ENCODE results near the gene VPS37D. TPM values are rescaled to one million over a fixed set of nuclear protein-coding genes. Genes with fewer than 3 reads are reported as not detected.

Gene VPS37D
- total and polyA plus RNA-seq, 10 of the 15 experiments (the other 5 are each of a cell fraction or from before 2014, with no cell fraction given): 0.10 to 0.45 (median 0.16) TPM; not detected in 6

DNA sequence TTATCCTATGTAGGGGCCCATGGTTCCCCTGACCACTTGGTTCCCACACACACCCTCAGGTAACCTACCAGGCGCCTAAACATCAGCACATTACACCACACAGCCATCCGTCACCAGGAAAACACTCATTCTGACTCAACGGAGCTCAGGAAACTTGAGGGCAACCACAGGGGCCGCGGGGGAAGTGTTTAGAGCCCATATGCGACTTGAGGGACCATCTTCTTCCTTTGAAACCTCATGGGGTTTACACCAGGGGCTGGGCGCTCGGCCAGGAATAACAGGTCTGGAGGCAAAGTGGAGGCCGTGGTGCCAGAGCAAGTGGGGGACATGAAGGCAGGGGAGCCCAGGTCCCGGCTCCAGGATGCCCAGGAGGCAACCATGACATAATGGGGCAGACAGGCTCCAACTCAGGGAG is 50.4 kb downstream of the VPS37D start:
- FAIRE-seq (no peak), DNase-seq (ENCODE audit: low read depth, low spot score) (no peak), ATAC-seq (peak; percentile 49)
- Histone ChIP-seq H4K20me1 (ENCODE audit: control insufficient read depth, insufficient read depth) (peaks cover 4% of the 10 kb centered on the region; the same call in 1 of the 2 replicates), H2AFZ (ENCODE audit: control insufficient read depth, low read depth, low read length) (no peak overlapping the region), H3K9me3 (replicated peaks; ENCODE audit: control insufficient read depth, insufficient read depth, low read length) (no peaks in the 10 kb centered on the region), H3K36me3 (ENCODE audit: control insufficient read depth in 2 of 2, insufficient read depth in 2 of 2, low read length in 1 of 2) (no peaks in the 10 kb centered on the region), H3K27ac (ENCODE audit: control insufficient read depth, insufficient read depth) (no peak overlapping the region), H3K4me3 (peak overlapping the region; percentile 87; the same call in 1 of the 2 replicates), H3K4me1 (ENCODE audit: control insufficient read depth, insufficient read depth, low read length) (peaks cover 12% of the 10 kb centered on the region), H3K79me2 (ENCODE audit: control insufficient read depth, insufficient read depth, low read length) (no peaks in the 10 kb centered on the region), H3K4me2 (ENCODE audit: control insufficient read depth, insufficient read depth) (peak overlapping the region; percentile 90), H3K27me3 (replicated peaks in 1 of 2; ENCODE audit: control insufficient read depth in 2 of 2, insufficient read depth in 2 of 2, low read length in 1 of 2) (no peaks in the 10 kb centered on the region), H3K9ac (ENCODE audit: control insufficient read depth, insufficient read depth, low read length) (no peak overlapping the region)
- in situ Hi-C loops (cut with MboI): no loop called here
- POLR2A ChIA-PET: no interaction called here
- 4% methylated on average over 10 of the region's 10 CpGs for WGBS (ENCODE audit: insufficient coverage, insufficient replicate concordance, low lambda C conversion rate, missing lambda C conversion rate)
- intact Hi-C loops (cut with micrococcal nuclease; ENCODE audit: unreplicated experiment): loop anchor here (2.0 kb wide), 1 partner anchor 35 kb away; the partner anchor contains the start of genes BUD23 and DNAJC30
- RAD21 ChIA-PET (ENCODE audit: unreplicated experiment): no interaction called here
- BruUV-seq (replicated peaks): no TSS peak
- CTCF ChIA-PET: interaction anchor here (0.9 kb wide), 1 partner anchor 18 kb away, joined by 3 read pairs; no protein-coding TSS in a partner anchor
- SMC1A ChIA-PET (ENCODE audit: uncharacterized antibody, unreplicated experiment): no interaction called here
- TF ChIP-seq PAX8 (IDR thresholded peaks at IDR 0.05) (no peak), RB1 (IDR thresholded peaks at IDR 0.05; ENCODE audit: borderline replicate concordance) (no peak), HDAC6 (IDR thresholded peaks at IDR 0.05; ENCODE audit: unreplicated experiment) (no peak), NR2C2 (IDR thresholded peaks at IDR 0.05; ENCODE audit: borderline replicate concordance, control insufficient read depth, insufficient read length, low read depth) (no peak), MTA3 (IDR thresholded peaks at IDR 0.05; ENCODE audit: borderline replicate concordance, low read length) (no peak), IKZF1 (conservative IDR thresholded peaks at IDR 0.05) (0 out of 2 replicates have a peak, but pooled peaks have one; percentile 39), ZNF274 (IDR thresholded peaks at IDR 0.05; ENCODE audit: insufficient read depth, insufficient read length) (no peak), RUNX3 (IDR thresholded peaks at IDR 0.05; ENCODE audit: low read length) (peak; percentile 73), NR2C1 (IDR thresholded peaks at IDR 0.05) (no peak), BACH1 (IDR thresholded peaks at IDR 0.05; ENCODE audit: borderline replicate concordance) (no peak), POU2F2 (IDR thresholded peaks at IDR 0.05; ENCODE audit: borderline replicate concordance, low read depth, low read length) (no peak), STAT1 (conservative IDR thresholded peaks at IDR 0.05) (no peak), RCOR1 (conservative IDR thresholded peaks at IDR 0.05; ENCODE audit: low read depth, low read length) (no peak), MEF2B (IDR thresholded peaks at IDR 0.05; ENCODE audit: partially characterized antibody, poor library complexity, severe bottlenecking) (peak; percentile 33), POLR2AphosphoS2 (IDR thresholded peaks at IDR 0.05; ENCODE audit: low read depth, low read length) (no peak)
- TF ChIP-seq, protein P1, sequence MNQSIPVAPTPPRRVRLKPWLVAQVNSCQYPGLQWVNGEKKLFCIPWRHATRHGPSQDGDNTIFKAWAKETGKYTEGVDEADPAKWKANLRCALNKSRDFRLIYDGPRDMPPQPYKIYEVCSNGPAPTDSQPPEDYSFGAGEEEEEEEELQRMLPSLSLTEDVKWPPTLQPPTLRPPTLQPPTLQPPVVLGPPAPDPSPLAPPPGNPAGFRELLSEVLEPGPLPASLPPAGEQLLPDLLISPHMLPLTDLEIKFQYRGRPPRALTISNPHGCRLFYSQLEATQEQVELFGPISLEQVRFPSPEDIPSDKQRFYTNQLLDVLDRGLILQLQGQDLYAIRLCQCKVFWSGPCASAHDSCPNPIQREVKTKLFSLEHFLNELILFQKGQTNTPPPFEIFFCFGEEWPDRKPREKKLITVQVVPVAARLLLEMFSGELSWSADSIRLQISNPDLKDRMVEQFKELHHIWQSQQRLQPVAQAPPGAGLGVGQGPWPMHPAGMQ (IDR thresholded peaks at IDR 0.05; ENCODE audit: borderline replicate concordance): no peak
- TF ChIP-seq, protein P2, sequence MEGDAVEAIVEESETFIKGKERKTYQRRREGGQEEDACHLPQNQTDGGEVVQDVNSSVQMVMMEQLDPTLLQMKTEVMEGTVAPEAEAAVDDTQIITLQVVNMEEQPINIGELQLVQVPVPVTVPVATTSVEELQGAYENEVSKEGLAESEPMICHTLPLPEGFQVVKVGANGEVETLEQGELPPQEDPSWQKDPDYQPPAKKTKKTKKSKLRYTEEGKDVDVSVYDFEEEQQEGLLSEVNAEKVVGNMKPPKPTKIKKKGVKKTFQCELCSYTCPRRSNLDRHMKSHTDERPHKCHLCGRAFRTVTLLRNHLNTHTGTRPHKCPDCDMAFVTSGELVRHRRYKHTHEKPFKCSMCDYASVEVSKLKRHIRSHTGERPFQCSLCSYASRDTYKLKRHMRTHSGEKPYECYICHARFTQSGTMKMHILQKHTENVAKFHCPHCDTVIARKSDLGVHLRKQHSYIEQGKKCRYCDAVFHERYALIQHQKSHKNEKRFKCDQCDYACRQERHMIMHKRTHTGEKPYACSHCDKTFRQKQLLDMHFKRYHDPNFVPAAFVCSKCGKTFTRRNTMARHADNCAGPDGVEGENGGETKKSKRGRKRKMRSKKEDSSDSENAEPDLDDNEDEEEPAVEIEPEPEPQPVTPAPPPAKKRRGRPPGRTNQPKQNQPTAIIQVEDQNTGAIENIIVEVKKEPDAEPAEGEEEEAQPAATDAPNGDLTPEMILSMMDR (IDR thresholded peaks at IDR 0.05 in 2 of 3, conservative IDR thresholded peaks at IDR 0.05 in 1 of 3; ENCODE audit: control insufficient read depth in 2 of 3, extremely low read depth in 1 of 3, insufficient read depth in 1 of 3, low read depth in 3 of 3, low read length in 3 of 3): no peak
- TF ChIP-seq, protein P3, sequence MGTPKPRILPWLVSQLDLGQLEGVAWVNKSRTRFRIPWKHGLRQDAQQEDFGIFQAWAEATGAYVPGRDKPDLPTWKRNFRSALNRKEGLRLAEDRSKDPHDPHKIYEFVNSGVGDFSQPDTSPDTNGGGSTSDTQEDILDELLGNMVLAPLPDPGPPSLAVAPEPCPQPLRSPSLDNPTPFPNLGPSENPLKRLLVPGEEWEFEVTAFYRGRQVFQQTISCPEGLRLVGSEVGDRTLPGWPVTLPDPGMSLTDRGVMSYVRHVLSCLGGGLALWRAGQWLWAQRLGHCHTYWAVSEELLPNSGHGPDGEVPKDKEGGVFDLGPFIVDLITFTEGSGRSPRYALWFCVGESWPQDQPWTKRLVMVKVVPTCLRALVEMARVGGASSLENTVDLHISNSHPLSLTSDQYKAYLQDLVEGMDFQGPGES (IDR thresholded peaks at IDR 0.05): no peak
- TF ChIP-seq, protein P4, sequence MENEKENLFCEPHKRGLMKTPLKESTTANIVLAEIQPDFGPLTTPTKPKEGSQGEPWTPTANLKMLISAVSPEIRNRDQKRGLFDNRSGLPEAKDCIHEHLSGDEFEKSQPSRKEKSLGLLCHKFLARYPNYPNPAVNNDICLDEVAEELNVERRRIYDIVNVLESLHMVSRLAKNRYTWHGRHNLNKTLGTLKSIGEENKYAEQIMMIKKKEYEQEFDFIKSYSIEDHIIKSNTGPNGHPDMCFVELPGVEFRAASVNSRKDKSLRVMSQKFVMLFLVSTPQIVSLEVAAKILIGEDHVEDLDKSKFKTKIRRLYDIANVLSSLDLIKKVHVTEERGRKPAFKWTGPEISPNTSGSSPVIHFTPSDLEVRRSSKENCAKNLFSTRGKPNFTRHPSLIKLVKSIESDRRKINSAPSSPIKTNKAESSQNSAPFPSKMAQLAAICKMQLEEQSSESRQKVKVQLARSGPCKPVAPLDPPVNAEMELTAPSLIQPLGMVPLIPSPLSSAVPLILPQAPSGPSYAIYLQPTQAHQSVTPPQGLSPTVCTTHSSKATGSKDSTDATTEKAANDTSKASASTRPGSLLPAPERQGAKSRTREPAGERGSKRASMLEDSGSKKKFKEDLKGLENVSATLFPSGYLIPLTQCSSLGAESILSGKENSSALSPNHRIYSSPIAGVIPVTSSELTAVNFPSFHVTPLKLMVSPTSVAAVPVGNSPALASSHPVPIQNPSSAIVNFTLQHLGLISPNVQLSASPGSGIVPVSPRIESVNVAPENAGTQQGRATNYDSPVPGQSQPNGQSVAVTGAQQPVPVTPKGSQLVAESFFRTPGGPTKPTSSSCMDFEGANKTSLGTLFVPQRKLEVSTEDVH (IDR thresholded peaks at IDR 0.05; ENCODE audit: low read depth, partially characterized antibody): no peak

Measured in GM12878 (cell line).